ENCODE measurements around the gene CHD5.
"Not testable (repeated sequence)": the region's sequence is repeated elsewhere in the genome, so short reads cannot be mapped to it uniquely, and the experiment has no call there.

CHD5 gene

GRCh38 chr1:6180268-6180706 lies at the start of gene CHD5:
CHD5 (minus strand) TSS chr1:6180321; CDS start chr1:6180023, 298 bp downstream.
- peak; percentile 14 for DNase-seq (ENCODE audit: low read depth)

DNA sequence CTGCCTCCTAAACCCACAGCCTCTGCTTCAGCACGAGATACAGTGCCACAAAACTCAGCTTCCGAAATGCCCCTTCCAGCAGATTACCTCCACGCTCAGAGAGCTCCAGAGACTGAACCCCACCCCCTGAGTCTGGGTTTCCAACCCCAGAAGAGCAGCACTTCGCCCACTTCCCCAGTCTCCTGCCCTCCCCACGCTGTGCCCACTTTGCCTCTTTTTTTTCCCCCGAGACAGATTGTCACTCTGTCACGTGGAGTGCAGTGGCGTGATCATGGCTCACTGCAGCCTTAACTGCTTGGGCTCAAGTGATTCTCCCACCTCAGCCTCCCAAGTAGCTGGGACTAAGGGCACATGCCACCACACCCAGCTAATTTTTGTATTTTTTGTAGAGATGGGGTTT lies 45.5 kb upstream of the CHD5 start:
- no peak for DNase-seq (ENCODE audit: low read depth)

GRCh38 chr1:6224718-6225117 lies 44.6 kb upstream of the CHD5 start:
- DNase-seq (ENCODE audit: low read depth) = peak; percentile 31

GRCh38 chr1:6223617-6224016 lies 43.5 kb upstream of the CHD5 start:
- DNase-seq (ENCODE audit: low read depth) = no peak

DNA sequence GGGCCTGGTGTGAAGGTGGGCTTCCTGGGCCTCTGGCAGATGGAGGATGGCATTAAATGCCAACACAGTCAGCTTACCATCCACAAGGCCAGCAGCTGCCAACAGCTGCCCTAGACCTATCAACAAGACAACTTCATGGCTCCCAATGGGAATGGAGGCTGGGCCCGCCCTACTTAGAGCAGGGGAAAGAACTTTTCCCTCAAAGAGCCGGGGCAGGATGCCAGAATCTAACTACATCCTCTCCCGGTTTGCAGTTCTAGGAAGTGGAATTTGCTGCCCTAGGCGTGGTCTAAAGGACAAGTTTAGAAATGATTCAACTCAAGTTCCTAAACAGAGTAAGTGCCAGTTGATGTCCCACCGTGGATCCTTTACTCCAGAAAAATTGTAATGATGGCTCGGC lies 42.5 kb upstream of the CHD5 start:
- DNase-seq (ENCODE audit: low read depth) = peak; percentile 70

- no peak for DNase-seq (ENCODE audit: low read depth)
Measured at GRCh38 chr1:6221210-6221784, 41.2 kb upstream of the CHD5 start.

DNA sequence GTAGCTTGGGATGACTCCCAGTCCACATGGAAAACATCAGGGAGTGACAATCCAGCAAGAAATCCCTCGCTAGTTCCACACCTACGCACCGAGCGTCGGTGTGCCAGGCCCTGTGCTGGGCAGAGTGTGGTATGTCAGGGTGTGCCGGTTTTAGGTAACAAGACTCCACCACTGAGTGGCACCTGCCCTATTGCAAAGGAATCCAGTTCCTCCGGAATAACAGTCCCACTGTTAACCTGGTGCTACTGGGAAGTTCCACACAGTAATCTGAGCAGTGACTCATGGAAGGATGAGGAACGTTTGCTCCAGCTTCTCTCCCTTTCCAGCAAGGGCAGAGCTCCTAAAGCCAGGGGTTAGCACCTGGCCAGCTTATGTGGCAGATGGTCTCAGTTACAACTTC lies 40.1 kb upstream of the CHD5 start:
- DNase-seq (ENCODE audit: low read depth) = no peak

DNA sequence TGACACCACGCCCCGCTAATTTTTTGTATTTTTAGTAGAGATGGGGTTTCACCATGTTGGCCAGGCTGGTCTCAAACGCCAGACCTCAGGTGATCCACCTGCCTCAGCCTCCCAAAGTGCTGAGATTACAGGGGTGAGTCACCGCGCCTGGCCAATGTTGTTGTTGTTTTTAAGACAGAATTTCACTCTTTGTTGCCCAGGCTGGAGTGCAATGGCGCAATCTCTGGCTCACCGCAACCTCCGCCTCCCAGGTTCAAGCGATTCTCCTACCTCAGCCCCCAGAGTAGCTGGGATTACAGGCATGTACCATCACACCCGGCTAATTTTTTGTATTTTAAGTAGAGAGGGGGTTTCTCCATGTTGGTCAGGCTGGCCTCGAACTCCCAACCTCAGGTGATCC lies 39.5 kb upstream of the CHD5 start:
- not testable (repeated sequence) for DNase-seq (ENCODE audit: low read depth)

GRCh38 chr1:6218375-6219164 lies 38.4 kb upstream of the CHD5 start:
- DNase-seq (ENCODE audit: low read depth) = no peak

DNA sequence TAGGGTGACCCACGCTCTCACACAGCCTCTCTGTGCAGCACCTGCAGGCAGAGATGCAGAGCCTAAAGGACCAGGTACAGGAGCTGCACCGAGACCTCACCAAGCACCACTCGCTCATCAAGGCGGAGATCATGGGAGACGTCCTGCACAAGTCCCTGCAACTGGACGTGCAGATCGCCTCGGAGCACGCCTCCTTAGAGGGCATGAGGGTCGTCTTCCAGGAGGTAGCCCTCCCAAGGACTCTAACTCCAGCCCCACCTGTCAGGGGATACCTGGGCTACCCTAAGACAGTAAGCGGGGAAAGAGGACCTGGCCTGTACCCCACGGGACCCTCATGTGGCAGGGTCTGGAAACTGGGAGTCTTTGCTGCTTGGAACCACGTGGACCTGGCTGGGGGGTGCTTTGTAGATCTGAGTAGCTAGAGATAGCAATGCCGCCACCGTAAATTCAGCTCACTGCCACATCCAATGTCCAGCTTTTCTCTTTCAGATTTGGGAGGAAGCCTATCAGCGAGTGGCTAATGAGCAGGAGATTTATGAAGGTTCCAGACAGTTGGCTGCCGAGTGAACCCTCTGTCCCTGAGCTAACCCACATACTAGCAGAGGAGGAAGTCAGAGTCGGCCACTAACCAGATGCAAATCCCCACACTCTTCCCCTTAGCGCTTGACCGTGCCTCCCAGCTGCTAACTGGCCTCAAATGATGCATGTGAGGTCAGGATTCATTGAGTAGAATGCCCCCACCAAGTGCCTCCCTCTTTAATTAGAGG lies 32.3 kb upstream of the CHD5 start:
- no peak for DNase-seq (ENCODE audit: low read depth)

- DNase-seq (ENCODE audit: low read depth) = no peak
Measured at GRCh38 chr1:6211731-6212130, 31.6 kb upstream of the CHD5 start.

DNA sequence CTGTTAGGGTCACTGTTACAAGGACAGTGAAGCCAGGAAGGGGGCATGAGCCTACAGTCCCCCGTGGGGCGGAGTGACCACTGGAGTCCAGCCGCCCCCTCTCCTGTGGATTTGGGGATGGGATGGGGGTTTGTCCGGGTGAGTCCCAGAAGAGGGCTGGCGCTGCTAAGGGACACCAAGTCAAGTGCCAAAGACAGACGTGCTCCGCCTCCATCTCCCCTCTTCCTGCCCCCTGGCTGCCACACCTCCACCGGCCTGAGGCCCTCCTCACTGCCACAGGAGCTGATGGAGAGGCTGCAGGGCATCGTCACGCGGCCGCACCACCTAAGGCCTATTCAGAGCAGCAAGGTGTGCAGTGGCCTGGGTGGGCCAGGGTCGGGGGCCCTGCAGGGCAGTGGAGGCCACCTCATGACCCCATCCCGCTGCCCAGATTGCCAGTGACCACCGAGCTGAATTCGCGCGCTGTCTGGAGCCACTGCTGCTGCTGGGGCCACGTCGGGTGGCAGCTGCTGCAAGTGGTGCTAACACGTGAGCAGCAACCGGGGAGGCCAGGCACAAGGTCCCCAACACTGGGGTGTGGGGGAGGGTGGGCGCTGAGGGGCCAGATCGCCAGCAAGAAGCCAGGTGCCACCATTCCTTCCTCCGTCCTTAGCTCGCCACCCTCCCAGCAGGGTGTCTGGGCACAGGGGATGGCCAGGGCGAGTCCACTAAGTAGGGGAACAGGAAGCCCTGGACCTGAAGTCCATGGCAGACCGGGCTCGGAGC lies 30.7 kb upstream of the CHD5 start:
- no peak for DNase-seq (ENCODE audit: low read depth)

DNA sequence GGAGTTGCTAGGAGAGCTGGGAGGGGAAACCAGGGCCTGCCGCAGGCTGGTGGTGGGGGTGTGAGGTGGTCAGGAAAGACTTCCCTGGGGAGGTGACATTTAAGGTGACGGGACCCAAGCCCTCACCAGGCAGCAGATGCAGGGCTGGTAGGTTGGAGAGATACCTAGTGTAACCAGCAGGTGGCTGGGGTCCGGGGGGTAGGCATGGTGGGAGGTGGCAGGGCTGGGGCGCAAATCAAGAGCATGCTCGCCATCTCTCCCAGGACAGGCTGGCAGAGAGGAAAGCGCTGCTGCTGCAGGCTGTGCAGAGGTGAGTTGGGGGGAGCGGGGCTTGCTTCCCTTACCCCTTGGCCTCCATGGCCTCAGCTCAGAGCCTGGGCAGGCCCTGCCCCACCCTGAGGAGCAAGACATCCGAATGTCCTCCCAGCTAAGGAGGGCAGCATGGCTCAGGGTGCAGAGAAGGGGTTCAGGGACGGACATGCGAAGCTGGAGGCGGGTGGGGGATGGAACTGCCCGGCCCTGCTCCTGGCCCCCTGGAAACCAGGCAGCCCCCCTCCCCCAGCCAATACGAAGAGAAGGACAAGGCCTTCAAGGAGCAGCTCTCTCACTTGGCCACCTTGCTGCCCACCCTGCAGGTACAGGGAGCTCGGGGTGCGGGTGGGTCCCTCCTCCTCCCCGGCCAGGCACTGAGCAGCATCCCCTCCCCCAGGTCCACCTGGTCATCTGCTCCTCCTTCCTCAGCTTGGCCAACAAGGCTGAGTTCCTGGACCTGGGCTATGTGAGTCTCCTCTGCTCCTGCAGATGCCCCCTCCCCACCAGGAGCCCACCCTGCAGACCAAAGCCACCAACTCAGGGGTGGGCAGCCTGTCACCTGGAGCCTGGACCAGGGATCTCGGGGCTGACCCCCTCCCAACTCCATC lies 29.8 kb upstream of the CHD5 start:
- no peak for DNase-seq (ENCODE audit: low read depth)

- peak; percentile 53 for DNase-seq (ENCODE audit: low read depth)
Measured at GRCh38 chr1:6208723-6209660, 28.9 kb upstream of the CHD5 start.

- no peak for DNase-seq (ENCODE audit: low read depth)
Measured at GRCh38 chr1:6207921-6208320, 27.8 kb upstream of the CHD5 start.

GRCh38 chr1:6207075-6207885 lies 27.2 kb upstream of the CHD5 start:
- no peak for DNase-seq (ENCODE audit: low read depth)

- no peak for DNase-seq (ENCODE audit: low read depth)
Measured at GRCh38 chr1:6206520-6206855, 26.4 kb upstream of the CHD5 start.

GRCh38 chr1:6205849-6206519 lies 25.9 kb upstream of the CHD5 start, which contains the start of gene RNF207:
RNF207 (plus strand) TSS chr1:6206119; CDS start chr1:6206536, 417 bp downstream.
- DNase-seq (ENCODE audit: low read depth) = peak; percentile 80

DNA sequence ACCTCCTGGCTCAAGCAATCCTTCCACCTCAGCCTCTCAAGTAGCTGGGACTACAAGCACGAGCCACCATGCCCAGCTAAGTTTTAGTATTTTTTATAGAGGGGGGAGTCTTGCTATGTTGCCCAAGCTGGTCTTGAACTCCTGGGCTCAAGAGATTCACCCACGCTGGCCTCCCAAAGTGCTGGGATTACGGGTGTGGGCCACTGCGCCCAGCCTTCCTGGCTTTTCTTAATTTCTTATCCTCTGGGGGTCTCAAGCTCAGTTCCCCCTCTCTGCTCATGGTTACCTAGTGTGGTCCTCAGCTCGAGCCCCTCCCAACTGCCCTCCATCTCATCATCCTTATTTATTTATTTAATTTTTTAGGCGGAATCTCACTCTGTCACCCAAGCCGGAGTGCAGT lies 22.1 kb upstream of the CHD5 start:
- no peak for DNase-seq (ENCODE audit: low read depth)
